Lower lobe of right lung (tissue), 2 donors: ENCODE measurements around the gene PTPRM. TPM values are rescaled to one million over a fixed set of nuclear protein-coding genes. Genes with fewer than 3 reads are reported as not detected.

ENCODE experiments used
- ATAC-seq, 2 donors: fragments of 200-7000 bp; cut with Tn5 transposase; one replicate each; pipeline ENCODE4 v1.9.1; 2020 to 2022; ENCODE audit warnings: mild to moderate bottlenecking in 2 of 2, moderate library complexity in 2 of 2
- DNase-seq: peaks from one replicate; pipeline ENCODE4 v3.0.0-alpha.2; 2020
- H3K27ac ChIP-seq: fragments of 200-600 bp; one replicate; pipeline ENCODE4 v1.8.0; 2022
- H3K27me3 ChIP-seq: fragments of 200-600 bp; one replicate; pipeline ENCODE4 v1.8.0; 2022; ENCODE audit warnings: low read depth
- H3K36me3 ChIP-seq: fragments of 200-600 bp; one replicate; pipeline ENCODE4 v1.8.0; 2022; ENCODE audit warnings: mild to moderate bottlenecking
- H3K4me1 ChIP-seq: fragments of 200-600 bp; one replicate; pipeline ENCODE4 v1.8.0; 2022
- H3K4me3 ChIP-seq: fragments of 200-600 bp; one replicate; pipeline ENCODE4 v1.8.0; 2022; ENCODE audit warnings: mild to moderate bottlenecking
- H3K9me3 ChIP-seq: fragments of 200-600 bp; one replicate; pipeline ENCODE4 v1.8.0; 2022
- CTCF ChIP-seq: fragments of 200-600 bp; IDR thresholded peaks from one replicate; pipeline ENCODE4 v1.8.0; 2022; ENCODE audit warnings: antibody characterized with exemption, mild to moderate bottlenecking
- intact Hi-C: fragments of 100-400 bp; cut with DNase I; formaldehyde crosslinking; loops from one replicate; pipeline ENCODE4 v1.11.0; 2022
- total RNA-seq: library from RNA; stranded (reverse); fragmentation: NEBNext Ultra II Directional; extraction: Animal tissue kit (Norgen Biotek cat#: 25700); gene quantifications from one replicate; pipeline ENCODE4 v1.2.1, GENCODE V29; 2021
- donor health status: DM: no; HTN: yes; CAD: no; lungs with severe emphysema.

Gene PTPRM
- total RNA-seq, 1 donor from 2014 or later, result 85.2 TPM

- no peak for TF ChIP-seq CTCF
- H3K4me1 ChIP-seq, result no peaks in the 10 kb centered on the region
- no peaks in the 10 kb centered on the region for H3K27me3 ChIP-seq
- ATAC-seq (no peak), DNase-seq (no peak)
- H3K4me3 ChIP-seq, result no peak overlapping the region
- no peaks in the 10 kb centered on the region for H3K9me3 ChIP-seq
- no peaks in the 10 kb centered on the region for H3K36me3 ChIP-seq
- intact Hi-C loops, result no loop called here
- H3K27ac ChIP-seq, result no peak overlapping the region
These were observed 236.9 kb downstream of the PTPRM start for GRCh38 chr18:7803956-7804469.

- Histone ChIP-seq H3K27me3 (no peaks in the 10 kb centered on the region), H3K36me3 (no peaks in the 10 kb centered on the region), H3K9me3 (no peaks in the 10 kb centered on the region), H3K4me1 (no peaks in the 10 kb centered on the region), H3K4me3 (no peak overlapping the region), H3K27ac (no peak overlapping the region)
- no peak for ATAC-seq
- no peak for TF ChIP-seq CTCF
- no peak for DNase-seq
- intact Hi-C loops, result no loop called here
These were observed 238.0 kb downstream of the PTPRM start for GRCh38 chr18:7805096-7805495.

DNA sequence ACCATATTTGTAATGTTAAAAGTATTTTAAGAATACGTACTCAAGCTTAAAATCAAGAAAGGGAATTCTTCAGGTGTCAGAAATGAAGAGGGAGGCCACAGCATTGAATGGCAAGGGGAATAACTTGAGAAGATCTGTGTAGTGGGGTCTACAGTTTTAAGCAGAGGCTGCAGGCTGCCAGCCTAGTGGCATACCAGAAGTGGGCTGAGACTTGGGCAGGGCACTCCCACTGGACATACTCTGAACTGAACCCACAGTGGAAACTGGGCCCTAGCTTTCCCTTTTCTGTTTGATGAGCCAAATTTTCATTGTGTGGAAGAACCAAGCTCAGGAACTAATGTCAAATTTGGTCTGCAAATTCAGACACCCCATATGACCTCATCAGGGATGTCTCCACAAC lies 238.8 kb downstream of the PTPRM start:
- H3K27ac ChIP-seq, result no peak overlapping the region
- no peak overlapping the region for H3K4me3 ChIP-seq
- no peaks in the 10 kb centered on the region for H3K9me3 ChIP-seq
- H3K4me1 ChIP-seq, result no peaks in the 10 kb centered on the region
- DNase-seq (no peak), ATAC-seq (peak in 1 of 2 donors; percentile 45)
- intact Hi-C loops, result no loop called here
- no peak for TF ChIP-seq CTCF
- H3K27me3 ChIP-seq, result no peaks in the 10 kb centered on the region
- no peaks in the 10 kb centered on the region for H3K36me3 ChIP-seq

- Histone ChIP-seq H3K4me1 (peaks cover 7% of the 10 kb centered on the region), H3K36me3 (no peaks in the 10 kb centered on the region), H3K4me3 (no peak overlapping the region), H3K27ac (no peak overlapping the region), H3K27me3 (no peaks in the 10 kb centered on the region), H3K9me3 (no peaks in the 10 kb centered on the region)
- TF ChIP-seq CTCF, result no peak
- intact Hi-C loops, result no loop called here
- ATAC-seq, result no peak
- DNase-seq, result no peak
These were observed 240.9 kb downstream of the PTPRM start for GRCh38 chr18:7807936-7808453.

DNA sequence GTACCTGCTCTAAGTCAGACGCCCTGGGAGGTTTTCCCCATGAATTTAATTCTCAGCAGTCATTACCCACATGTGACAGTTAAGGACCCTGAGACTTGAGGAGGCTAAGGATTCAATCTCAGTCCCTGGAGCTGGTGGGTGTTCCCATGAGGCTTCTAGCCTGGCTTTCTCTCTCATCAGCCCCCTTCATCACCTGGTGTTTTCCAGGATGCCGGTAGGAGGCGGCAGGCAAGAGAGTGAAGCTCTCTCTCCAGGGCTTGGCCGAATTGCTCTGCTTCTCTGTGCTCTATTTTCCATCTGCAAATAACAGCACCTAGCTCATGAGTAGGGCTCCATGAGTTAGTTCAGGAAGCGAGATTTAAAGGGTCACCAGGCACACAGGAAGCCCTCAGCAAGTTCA lies 241.9 kb downstream of the PTPRM start:
- Histone ChIP-seq H3K36me3 (no peaks in the 10 kb centered on the region), H3K27ac (no peak overlapping the region), H3K9me3 (no peaks in the 10 kb centered on the region), H3K4me3 (no peak overlapping the region), H3K4me1 (peaks cover 7% of the 10 kb centered on the region), H3K27me3 (no peaks in the 10 kb centered on the region)
- ATAC-seq (no peak), DNase-seq (no peak)
- TF ChIP-seq CTCF, result no peak
- intact Hi-C loops, result no loop called here

GRCh38 chr18:7809455-7809854 lies 242.3 kb downstream of the PTPRM start:
- ATAC-seq (no peak), DNase-seq (no peak)
- TF ChIP-seq CTCF, result no peak
- Histone ChIP-seq H3K36me3 (no peaks in the 10 kb centered on the region), H3K27ac (no peak overlapping the region), H3K4me3 (no peak overlapping the region), H3K4me1 (peaks cover 7% of the 10 kb centered on the region), H3K27me3 (no peaks in the 10 kb centered on the region), H3K9me3 (peaks cover 4% of the 10 kb centered on the region)
- intact Hi-C loops, result no loop called here
